OCI-LY3 (cell line): Measurements from ENCODE around the gene DENND1A.

ENCODE experiments used
- H2AFZ ChIP-seq: fragments of 200-600, 300-600 bp; shearing (Covaris generic); 2 replicates; pipeline ENCODE4 v1.6.0; 2014; ENCODE audit warnings: antibody characterized with exemption, low read depth, low read length
- H3K27ac ChIP-seq: fragments of 200-600, 300-600 bp; sonication (generic); 2 replicates; pipeline ENCODE4 v1.5.1; 2014; ENCODE audit warnings: mild to moderate bottlenecking, low read length, moderate library complexity, mixed read lengths
- H3K27me3 ChIP-seq: fragments of 200-600, 300-600 bp; sonication (generic); 2 replicates; pipeline ENCODE4 v1.6.1; 2014; ENCODE audit warnings: low read depth, low read length, mixed read lengths
- H3K36me3 ChIP-seq: fragments of 200-600, 300-600 bp; sonication (generic); replicated peaks from 2 replicates; pipeline ENCODE3; 2014; ENCODE audit warnings: low read depth, low read length, mixed read lengths
- H3K4me1 ChIP-seq: fragments of 300-600, 200-600 bp; sonication (generic); 2 replicates; pipeline ENCODE4 v1.6.1; 2014; ENCODE audit warnings: low read length, mixed read lengths
- H3K4me2 ChIP-seq: fragments of 200-600, 300-600 bp; sonication (generic); 2 replicates; pipeline ENCODE4 v1.6.1; 2014; ENCODE audit warnings: low read length, mixed read lengths
- H3K4me3 ChIP-seq: fragments of 300-600, 200-600 bp; sonication (generic); 2 replicates; pipeline ENCODE4 v1.5.1; 2014; ENCODE audit warnings: antibody characterized with exemption, mild to moderate bottlenecking, low read length, moderate library complexity
- H3K79me2 ChIP-seq: fragments of 300-600, 200-600 bp; shearing (Covaris generic); 2 replicates; pipeline ENCODE4 v1.6.1; 2014; ENCODE audit warnings: mild to moderate bottlenecking, low read length, mixed read lengths
- H3K9ac ChIP-seq: fragments of 300-600, 200-600 bp; shearing (Covaris generic); 2 replicates; pipeline ENCODE4 v1.6.0; 2014; ENCODE audit warnings: mild to moderate bottlenecking, low read length, moderate library complexity
- H3K9me3 ChIP-seq: fragments of 200-600, 300-600 bp; shearing (Covaris generic); 2 replicates; pipeline ENCODE4 v1.6.1; 2014; ENCODE audit warnings: low read length, mixed read lengths; ENCODE audit not compliant: insufficient read depth
- H4K20me1 ChIP-seq: fragments of 200-600, 300-600 bp; sonication (generic); 2 replicates; pipeline ENCODE4 v1.6.1; 2016; ENCODE audit warnings: low read length, mixed read lengths; ENCODE audit not compliant: insufficient read depth
- EZH2phosphoT487 ChIP-seq: fragments of 200-600 bp; shearing (Covaris generic); IDR thresholded peaks from 2 replicates; pipeline ENCODE4 v1.6.1; 2018; ENCODE audit warnings: antibody characterized with exemption, mixed run types, low read depth
- TF ChIP-seq, protein P1 (sequence below): fragments of 200-600, 300-600 bp; sonication (generic); IDR thresholded peaks from 2 replicates; pipeline ENCODE4 v1.5.1; 2014; ENCODE audit warnings: antibody characterized with exemption, low read length, low read depth

DENND1A gene

DNA sequence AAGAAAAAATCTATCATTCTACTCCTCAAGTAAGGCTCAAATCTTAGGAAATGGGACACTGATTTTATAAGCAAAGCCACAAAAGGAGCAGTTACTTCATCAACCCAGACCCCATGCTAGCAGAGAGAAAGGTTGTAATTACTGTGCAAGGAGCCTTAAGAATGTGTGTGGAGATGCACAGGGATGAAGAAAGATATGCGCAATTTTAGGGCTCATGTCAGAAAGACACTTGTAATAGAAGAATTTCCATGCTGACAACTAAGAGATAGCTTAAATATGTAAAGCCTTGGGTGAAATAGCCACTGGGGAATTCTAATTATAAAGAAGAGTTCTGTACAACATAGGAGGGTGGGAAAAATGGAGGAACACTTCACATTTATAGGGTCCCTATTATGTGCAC is 432.1 kb downstream of the DENND1A start:
- no peak overlapping the region for H3K4me2 ChIP-seq
- H3K4me1 ChIP-seq: no peaks in the 10 kb centered on the region
- no peak overlapping the region for H2AFZ ChIP-seq
- peaks cover 15% of the 10 kb centered on the region; the same call in 1 of the 2 replicates for H4K20me1 ChIP-seq
- no peak for TF ChIP-seq EZH2phosphoT487
- TF ChIP-seq, protein P1, sequence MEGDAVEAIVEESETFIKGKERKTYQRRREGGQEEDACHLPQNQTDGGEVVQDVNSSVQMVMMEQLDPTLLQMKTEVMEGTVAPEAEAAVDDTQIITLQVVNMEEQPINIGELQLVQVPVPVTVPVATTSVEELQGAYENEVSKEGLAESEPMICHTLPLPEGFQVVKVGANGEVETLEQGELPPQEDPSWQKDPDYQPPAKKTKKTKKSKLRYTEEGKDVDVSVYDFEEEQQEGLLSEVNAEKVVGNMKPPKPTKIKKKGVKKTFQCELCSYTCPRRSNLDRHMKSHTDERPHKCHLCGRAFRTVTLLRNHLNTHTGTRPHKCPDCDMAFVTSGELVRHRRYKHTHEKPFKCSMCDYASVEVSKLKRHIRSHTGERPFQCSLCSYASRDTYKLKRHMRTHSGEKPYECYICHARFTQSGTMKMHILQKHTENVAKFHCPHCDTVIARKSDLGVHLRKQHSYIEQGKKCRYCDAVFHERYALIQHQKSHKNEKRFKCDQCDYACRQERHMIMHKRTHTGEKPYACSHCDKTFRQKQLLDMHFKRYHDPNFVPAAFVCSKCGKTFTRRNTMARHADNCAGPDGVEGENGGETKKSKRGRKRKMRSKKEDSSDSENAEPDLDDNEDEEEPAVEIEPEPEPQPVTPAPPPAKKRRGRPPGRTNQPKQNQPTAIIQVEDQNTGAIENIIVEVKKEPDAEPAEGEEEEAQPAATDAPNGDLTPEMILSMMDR: no peak
- H3K27me3 ChIP-seq: no peaks in the 10 kb centered on the region
- H3K27ac ChIP-seq: no peak overlapping the region
- no peaks in the 10 kb centered on the region for H3K9me3 ChIP-seq
- no peaks in the 10 kb centered on the region for H3K36me3 ChIP-seq
- H3K4me3 ChIP-seq: no peak overlapping the region
- H3K79me2 ChIP-seq: no peaks in the 10 kb centered on the region
- H3K9ac ChIP-seq: no peak overlapping the region

DNA sequence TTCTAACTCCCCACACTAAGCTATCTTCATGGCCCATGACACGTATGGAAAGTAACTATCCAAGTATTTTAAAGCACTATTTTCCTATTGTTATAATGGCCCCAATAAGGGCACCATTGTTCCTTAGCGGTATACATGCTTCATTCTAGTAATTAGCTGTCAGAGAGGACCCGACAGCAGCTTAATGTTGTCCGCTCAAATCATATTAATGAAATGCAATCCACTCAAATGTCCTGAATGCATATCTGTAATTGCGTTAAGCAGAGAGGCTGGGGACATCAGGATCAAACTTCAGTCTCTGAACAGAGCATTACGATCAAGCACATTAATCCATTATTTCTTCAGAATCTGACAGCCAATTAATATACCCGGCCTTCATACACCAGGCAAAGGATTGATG is 434.2 kb downstream of the DENND1A start:
- no peaks in the 10 kb centered on the region for H3K27me3 ChIP-seq
- no peak for TF ChIP-seq EZH2phosphoT487
- TF ChIP-seq, protein P1: no peak
- H2AFZ ChIP-seq: no peak overlapping the region
- H3K4me2 ChIP-seq: no peak overlapping the region
- peaks cover 19% of the 10 kb centered on the region; the same call in 1 of the 2 replicates for H4K20me1 ChIP-seq
- H3K9me3 ChIP-seq: no peaks in the 10 kb centered on the region
- no peaks in the 10 kb centered on the region for H3K79me2 ChIP-seq
- H3K9ac ChIP-seq: no peak overlapping the region
- no peaks in the 10 kb centered on the region for H3K4me1 ChIP-seq
- no peaks in the 10 kb centered on the region for H3K36me3 ChIP-seq
- H3K4me3 ChIP-seq: no peak overlapping the region
- no peak overlapping the region for H3K27ac ChIP-seq

DNA sequence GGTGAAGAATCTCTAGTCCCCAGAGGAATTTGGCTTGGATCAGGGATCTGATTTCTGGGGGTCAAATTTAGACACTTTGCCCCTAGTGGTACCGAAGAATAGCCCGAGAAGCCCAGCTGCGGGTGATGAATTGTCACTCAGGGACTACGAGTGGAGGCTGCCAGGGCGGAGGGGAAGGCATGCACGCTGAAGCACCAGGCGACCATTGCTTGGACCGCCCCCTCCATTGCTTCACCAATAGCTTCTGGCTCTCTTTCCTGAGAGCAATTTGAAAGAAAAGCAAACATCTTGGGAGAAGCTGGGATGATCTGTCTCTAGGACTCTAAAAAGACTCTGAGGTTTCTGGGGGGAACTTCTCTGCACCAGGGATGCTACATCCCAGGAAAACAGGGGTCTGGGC is 436.3 kb downstream of the DENND1A start:
- Histone ChIP-seq H4K20me1 (peaks cover 16% of the 10 kb centered on the region; the same call in 1 of the 2 replicates), H3K36me3 (no peaks in the 10 kb centered on the region), H3K27me3 (no peaks in the 10 kb centered on the region), H3K4me1 (no peaks in the 10 kb centered on the region), H3K9me3 (no peaks in the 10 kb centered on the region), H3K27ac (no peak overlapping the region), H3K4me2 (no peak overlapping the region), H3K4me3 (no peak overlapping the region), H2AFZ (no peak overlapping the region), H3K9ac (no peak overlapping the region), H3K79me2 (no peaks in the 10 kb centered on the region)
- TF ChIP-seq, protein P1: no peak
- TF ChIP-seq EZH2phosphoT487: no peak

DNA sequence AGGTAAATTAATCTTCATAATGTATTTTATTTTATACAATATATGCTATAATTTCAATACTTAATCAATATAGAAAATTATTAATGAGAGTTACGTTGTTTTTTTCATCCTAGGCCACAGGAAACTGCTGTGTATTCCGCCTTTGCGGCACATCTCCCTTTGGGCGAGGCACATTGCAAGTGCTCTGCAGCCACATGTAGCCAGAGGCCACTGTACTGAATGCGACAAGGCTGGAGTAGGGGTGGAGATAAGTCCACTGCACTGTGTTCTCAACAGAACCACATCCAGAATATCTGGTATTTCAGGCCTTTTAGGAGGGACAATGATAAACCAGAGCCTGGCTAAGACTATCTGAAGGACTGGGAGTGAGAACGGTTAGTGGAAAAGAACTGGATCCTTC is 439.2 kb downstream of the DENND1A start:
- TF ChIP-seq EZH2phosphoT487: no peak
- TF ChIP-seq, protein P1: no peak
- Histone ChIP-seq H3K4me2 (no peak overlapping the region), H3K4me1 (no peaks in the 10 kb centered on the region), H3K36me3 (peaks cover 1% of the 10 kb centered on the region), H3K4me3 (no peak overlapping the region), H3K9me3 (no peaks in the 10 kb centered on the region), H3K79me2 (no peaks in the 10 kb centered on the region), H3K27me3 (no peaks in the 10 kb centered on the region), H2AFZ (no peak overlapping the region), H4K20me1 (peaks cover 9% of the 10 kb centered on the region; the same call in 1 of the 2 replicates), H3K27ac (no peak overlapping the region), H3K9ac (no peak overlapping the region)
